ENCODE results near the gene C5orf46. TPM values are rescaled to one million over a fixed set of nuclear protein-coding genes. Genes with fewer than 3 reads are reported as not detected.

C5orf46 gene
- total RNA-seq, 2 donors from 2014 or later: not detected

DNA sequence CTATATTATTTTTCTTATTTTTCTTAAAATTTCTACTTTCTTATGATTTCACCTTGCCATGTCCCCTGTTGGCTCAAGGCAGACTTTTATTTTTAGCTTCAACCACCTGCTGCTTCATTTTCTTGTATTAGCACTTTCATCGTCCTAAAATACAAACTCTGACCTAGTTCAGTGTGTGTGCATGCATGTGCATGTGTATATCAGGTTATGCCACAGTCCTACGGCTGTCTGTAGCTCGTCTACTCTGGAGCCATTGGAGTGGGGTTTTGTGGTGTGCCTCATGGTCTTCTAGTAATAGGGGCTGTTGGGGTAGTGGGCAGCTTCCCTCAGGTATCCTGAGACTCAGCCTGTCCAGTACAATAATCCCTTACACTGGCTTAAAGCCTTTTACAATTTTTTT lies 61.5 kb downstream of the C5orf46 start:
- 87% methylated on average over 3 of the region's 3 CpGs; no CpG with 5 or more reads in 1 of the 2 experiments for WGBS, 2 experiments (ENCODE audit: insufficient coverage in 1 of 2, insufficient read length in 1 of 2)
- no peak overlapping the region for H3K4me3 Mint-ChIP-seq
- H3K36me3 ChIP-seq (ENCODE audit: control insufficient read depth, insufficient read depth, low read length): no peaks in the 10 kb centered on the region
- H3K27ac Mint-ChIP-seq: no peak overlapping the region
- no peaks in the 10 kb centered on the region for H3K36me3 Mint-ChIP-seq (ENCODE audit: low read depth)
- H3K27me3 ChIP-seq (ENCODE audit: control insufficient read depth, insufficient read depth, low read length, poor library complexity, severe bottlenecking): no peaks in the 10 kb centered on the region
- H3K4me1 Mint-ChIP-seq: no peaks in the 10 kb centered on the region
- H3K9ac ChIP-seq (ENCODE audit: extremely low read depth, low read length, poor library complexity, severe bottlenecking): no peak overlapping the region
- no peak overlapping the region for H3K27ac ChIP-seq (ENCODE audit: low read depth, low read length)
- H3K27me3 Mint-ChIP-seq (ENCODE audit: insufficient read depth): peaks cover 3% of the 10 kb centered on the region
- DNase-seq: no peak
- H3K9me3 Mint-ChIP-seq: no peaks in the 10 kb centered on the region
- TF ChIP-seq, protein P1, sequence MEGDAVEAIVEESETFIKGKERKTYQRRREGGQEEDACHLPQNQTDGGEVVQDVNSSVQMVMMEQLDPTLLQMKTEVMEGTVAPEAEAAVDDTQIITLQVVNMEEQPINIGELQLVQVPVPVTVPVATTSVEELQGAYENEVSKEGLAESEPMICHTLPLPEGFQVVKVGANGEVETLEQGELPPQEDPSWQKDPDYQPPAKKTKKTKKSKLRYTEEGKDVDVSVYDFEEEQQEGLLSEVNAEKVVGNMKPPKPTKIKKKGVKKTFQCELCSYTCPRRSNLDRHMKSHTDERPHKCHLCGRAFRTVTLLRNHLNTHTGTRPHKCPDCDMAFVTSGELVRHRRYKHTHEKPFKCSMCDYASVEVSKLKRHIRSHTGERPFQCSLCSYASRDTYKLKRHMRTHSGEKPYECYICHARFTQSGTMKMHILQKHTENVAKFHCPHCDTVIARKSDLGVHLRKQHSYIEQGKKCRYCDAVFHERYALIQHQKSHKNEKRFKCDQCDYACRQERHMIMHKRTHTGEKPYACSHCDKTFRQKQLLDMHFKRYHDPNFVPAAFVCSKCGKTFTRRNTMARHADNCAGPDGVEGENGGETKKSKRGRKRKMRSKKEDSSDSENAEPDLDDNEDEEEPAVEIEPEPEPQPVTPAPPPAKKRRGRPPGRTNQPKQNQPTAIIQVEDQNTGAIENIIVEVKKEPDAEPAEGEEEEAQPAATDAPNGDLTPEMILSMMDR (conservative IDR thresholded peaks at IDR 0.05): no peak
- H3K9me3 ChIP-seq (ENCODE audit: control insufficient read depth, low read length): no peaks in the 10 kb centered on the region
- H3K4me1 ChIP-seq (ENCODE audit: control insufficient read depth, insufficient read depth, low read length): no peaks in the 10 kb centered on the region
- no peak overlapping the region for H3K4me3 ChIP-seq (ENCODE audit: low read length)

DNA sequence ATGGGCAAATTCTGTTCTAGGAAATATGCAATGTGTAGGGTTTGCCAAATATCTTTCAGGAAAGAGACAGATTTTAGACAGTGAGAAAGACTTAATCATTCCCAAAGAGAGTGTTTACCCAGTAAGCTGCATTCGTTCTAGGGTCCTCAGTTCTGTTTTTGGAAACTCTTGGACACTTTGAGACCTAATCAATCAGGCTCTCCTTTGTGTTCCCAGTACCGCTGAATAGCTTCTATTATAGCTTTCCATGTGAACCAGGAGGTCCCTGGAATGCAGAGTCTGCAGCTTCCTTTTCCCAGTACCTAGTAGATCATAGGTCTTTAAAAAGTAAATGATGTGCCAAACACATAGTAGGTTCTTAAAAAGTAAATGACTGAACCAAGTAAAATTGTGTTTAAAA lies 63.5 kb downstream of the C5orf46 start:
- Mint-ChIP-seq H3K27me3 (ENCODE audit: insufficient read depth) (peaks cover 3% of the 10 kb centered on the region), H3K4me1 (no peaks in the 10 kb centered on the region), H3K4me3 (no peak overlapping the region), H3K36me3 (ENCODE audit: low read depth) (no peaks in the 10 kb centered on the region), H3K27ac (no peak overlapping the region), H3K9me3 (no peaks in the 10 kb centered on the region)
- TF ChIP-seq, protein P1 (conservative IDR thresholded peaks at IDR 0.05): no peak
- no peaks in the 10 kb centered on the region for H3K36me3 ChIP-seq (ENCODE audit: control insufficient read depth, insufficient read depth, low read length)
- no peak overlapping the region for H3K9ac ChIP-seq (ENCODE audit: extremely low read depth, low read length, poor library complexity, severe bottlenecking)
- no peak overlapping the region for H3K4me3 ChIP-seq (ENCODE audit: low read length)
- 67 to 89% methylated on average over 1 to 2 of the region's 2 CpGs for WGBS, 2 experiments (ENCODE audit: insufficient coverage in 1 of 2, insufficient read length in 1 of 2)
- no peak for DNase-seq
- H3K9me3 ChIP-seq (ENCODE audit: control insufficient read depth, low read length): no peaks in the 10 kb centered on the region
- H3K4me1 ChIP-seq (ENCODE audit: control insufficient read depth, insufficient read depth, low read length): no peaks in the 10 kb centered on the region
- no peak overlapping the region for H3K27ac ChIP-seq (ENCODE audit: low read depth, low read length)
- no peaks in the 10 kb centered on the region for H3K27me3 ChIP-seq (ENCODE audit: control insufficient read depth, insufficient read depth, low read length, poor library complexity, severe bottlenecking)

Other genes with a start within 250 kb of the C5orf46 start
- gene JAKMIP2, start 123.8 kb downstream of the C5orf46 start, total RNA-seq: 10 to 100 TPM in 1 of 2 donors, 1 to 10 TPM in 1; 6.9 to 16.7 TPM
- gene SPINK1, start 74.9 kb downstream of the C5orf46 start, total RNA-seq: not detected
- gene SCGB3A2, start 27.8 kb downstream of the C5orf46 start, total RNA-seq: 10 to 100 TPM in 1 of 2 donors, 1 to 10 TPM in 1; 1.1 to 18.7 TPM
- 10 to 100 TPM in 1 of 2 donors, 1 to 10 TPM in 1; 2.6 to 12.4 TPM for gene SPINK5, start 157.4 kb upstream of the C5orf46 start, total RNA-seq